Breast epithelium (tissue), 3 donors: ENCODE results near the gene SIGMAR1.
A peak's percentile ranks its signal among the peaks of the same experiment; 100 is the strongest.

Experiments
- CTCF ChIP-seq, 3 donors: fragments of 450-650 bp; IDR thresholded peaks; one replicate each; pipeline ENCODE4 v1.5.1; 2016 to 2017; ENCODE audit warnings: antibody characterized with exemption in 3 of 3, mild to moderate bottlenecking in 3 of 3, moderate library complexity in 3 of 3
- POLR2A ChIP-seq: fragments of 450-650 bp; IDR thresholded peaks from one replicate; pipeline ENCODE4 v1.6.1; 2016; ENCODE audit warnings: antibody characterized with exemption, mild to moderate bottlenecking, moderate library complexity
- POLR2AphosphoS5 ChIP-seq, 3 donors: sonication (generic); formaldehyde crosslinking; IDR thresholded peaks; one replicate each; pipeline ENCODE4 v1.6.1; 2017; ENCODE audit warnings: antibody characterized with exemption in 3 of 3

GRCh38 chr9:34633851-34634550, 3.6 kb downstream of the SIGMAR1 start:
- TF ChIP-seq CTCF (IDR thresholded peaks at IDR 0.05), result peak; percentile 79 to 84 (median 81)
- TF ChIP-seq POLR2AphosphoS5 (IDR thresholded peaks at IDR 0.05), result no peak
- TF ChIP-seq POLR2A, result no peak
